HK-2 (cell line): ENCODE results near the gene SUSD3.
"Not testable (repeated sequence)": the region's sequence is repeated elsewhere in the genome, so short reads cannot be mapped to it uniquely, and the experiment has no call there.

Experiments used
- DNase-seq: peaks from one replicate; pipeline ENCODE4 v3.0.0-alpha.2; 2018; ENCODE audit not compliant: unreplicated experiment

The SUSD3 gene

DNA sequence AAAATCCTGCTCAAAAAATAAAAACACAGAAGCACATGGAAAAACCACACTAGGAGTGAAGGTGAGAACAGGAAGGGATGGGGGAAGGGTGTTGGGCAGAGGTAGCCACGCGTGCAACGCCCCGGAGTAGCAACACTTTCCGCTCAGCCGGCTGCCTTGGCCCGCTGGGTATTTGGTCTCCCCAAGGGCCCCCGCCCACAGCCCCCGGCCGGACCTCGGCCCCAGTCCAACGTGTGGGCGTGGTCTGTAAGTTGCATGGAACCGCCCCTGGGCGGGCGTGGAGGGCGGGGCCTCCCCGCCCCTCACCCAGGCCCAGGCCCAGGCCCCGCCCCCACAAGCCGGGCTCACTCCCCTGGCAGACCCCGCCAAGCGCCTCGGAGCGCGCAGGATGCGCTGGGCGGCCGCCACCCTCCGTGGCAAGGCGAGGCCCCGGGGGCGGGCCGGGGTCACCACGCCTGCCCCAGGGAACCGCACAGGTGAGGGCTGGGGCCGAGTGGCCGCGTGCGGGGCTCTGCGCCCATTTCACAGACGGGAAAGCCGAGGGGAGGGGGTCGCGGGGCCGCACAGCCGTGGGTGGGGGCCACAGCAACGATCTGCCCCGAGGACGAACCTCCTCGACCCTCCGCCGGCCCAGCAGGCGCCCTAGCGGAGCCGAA is at the start of gene SUSD3:
Gene SUSD3, plus strand, starts transcription at position 347 of the 656 bp plus-strand sequence. Its CDS starts 42 bp downstream, at position 389.
- DNase-seq, result peak; percentile 27

- DNase-seq, result no peak
These were observed 49.0 kb upstream of the SUSD3 start for GRCh38 chr9:93009337-93010015.

GRCh38 chr9:93010056-93010455 is 48.4 kb upstream of the SUSD3 start:
- no peak for DNase-seq

GRCh38 chr9:93010704-93011103 is 47.8 kb upstream of the SUSD3 start:
- no peak for DNase-seq

- DNase-seq, result no peak
These were observed 47.4 kb upstream of the SUSD3 start for GRCh38 chr9:93011114-93011513.

GRCh38 chr9:93012963-93013855 is 45.3 kb upstream of the SUSD3 start:
- DNase-seq, result no peak

GRCh38 chr9:93013856-93014582 is 44.5 kb upstream of the SUSD3 start:
- DNase-seq, result no peak

DNA sequence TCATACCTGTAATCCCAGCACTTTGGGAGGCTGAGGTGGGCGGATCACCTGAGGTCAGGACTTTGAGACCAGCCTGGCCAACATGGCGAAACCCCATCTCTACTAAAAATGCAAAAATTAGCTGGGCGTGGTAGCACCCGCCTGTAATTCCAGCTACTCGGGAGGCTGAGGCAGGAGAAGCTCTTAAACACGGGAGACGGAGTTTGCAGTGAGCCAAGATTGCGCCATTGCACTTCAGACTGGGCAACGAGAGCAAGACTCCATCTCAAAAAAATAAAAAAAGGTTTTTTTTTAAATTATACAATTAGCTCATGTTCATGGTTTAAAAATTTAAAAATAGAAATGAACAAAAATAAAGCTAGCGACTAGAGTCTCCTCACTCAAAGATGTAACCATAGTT is 43.3 kb upstream of the SUSD3 start:
- DNase-seq, result not testable (repeated sequence)

GRCh38 chr9:93017621-93018020 is 40.9 kb upstream of the SUSD3 start:
- DNase-seq, result no peak

- no peak for DNase-seq
These were observed 38.4 kb upstream of the SUSD3 start for GRCh38 chr9:93020151-93020550.

DNA sequence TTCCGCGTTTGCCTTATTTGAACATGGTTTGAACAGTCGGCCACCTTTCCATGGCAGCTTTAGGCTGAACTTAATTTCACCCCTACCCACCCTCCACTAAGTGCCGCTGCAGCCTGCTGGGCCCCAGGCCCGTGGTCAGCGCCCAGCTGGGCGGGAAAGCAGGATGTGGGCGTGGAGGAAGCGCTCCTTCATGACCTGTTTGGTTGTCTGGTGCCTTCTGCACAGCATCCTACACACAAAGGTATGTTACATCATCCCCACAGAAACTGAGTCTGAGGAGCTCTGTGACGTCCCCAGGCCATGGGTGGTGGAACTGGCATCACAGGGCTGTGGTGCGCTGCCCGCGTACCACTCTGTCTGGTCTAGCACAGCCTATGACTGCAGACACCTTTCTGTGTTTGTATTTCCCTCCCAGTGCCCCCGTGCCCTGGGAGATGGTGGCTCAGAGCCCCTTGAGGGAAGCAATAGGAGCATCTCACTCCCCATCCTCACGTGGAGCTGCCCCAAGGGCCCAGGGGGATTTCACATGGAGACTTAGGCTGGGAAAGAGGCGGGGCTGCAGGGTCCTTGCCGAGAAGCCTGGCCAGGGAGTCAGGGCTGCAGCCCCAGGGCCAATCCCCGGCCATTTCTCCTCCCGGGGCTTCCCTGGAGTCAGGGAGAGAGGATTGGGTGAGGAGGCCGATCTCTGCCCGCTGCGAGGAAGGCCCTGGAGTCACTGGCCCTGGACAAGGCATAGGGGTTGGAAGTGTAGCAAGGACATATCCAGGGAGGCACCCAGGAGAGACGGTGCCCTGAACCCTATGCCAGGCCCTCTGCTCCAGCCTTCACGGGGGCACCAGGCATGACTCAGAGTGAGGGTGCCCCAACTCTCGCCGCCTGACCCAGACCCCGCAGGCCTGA is 37.5 kb upstream of the SUSD3 start:
- no peak for DNase-seq

DNA sequence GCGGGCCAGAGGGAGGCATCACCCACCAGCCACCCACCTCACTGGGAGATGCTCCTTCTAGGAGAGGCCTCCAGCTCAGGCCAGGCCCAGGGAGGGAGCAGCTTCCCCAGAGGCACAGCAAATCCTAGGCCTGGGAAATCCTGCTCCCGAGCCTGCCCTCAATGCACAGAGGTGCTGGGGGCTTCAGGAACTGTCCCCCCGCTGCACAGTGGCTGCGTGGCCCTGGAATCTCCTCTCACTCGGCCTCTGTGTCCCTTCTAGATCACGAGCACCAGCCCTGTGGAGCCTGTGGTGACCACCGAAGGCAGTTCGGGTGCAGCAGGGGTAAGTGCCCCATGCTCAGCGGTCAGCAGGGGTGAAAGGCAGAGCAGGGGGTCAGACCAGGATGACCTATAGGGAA is 36.4 kb upstream of the SUSD3 start:
- no peak for DNase-seq

DNA sequence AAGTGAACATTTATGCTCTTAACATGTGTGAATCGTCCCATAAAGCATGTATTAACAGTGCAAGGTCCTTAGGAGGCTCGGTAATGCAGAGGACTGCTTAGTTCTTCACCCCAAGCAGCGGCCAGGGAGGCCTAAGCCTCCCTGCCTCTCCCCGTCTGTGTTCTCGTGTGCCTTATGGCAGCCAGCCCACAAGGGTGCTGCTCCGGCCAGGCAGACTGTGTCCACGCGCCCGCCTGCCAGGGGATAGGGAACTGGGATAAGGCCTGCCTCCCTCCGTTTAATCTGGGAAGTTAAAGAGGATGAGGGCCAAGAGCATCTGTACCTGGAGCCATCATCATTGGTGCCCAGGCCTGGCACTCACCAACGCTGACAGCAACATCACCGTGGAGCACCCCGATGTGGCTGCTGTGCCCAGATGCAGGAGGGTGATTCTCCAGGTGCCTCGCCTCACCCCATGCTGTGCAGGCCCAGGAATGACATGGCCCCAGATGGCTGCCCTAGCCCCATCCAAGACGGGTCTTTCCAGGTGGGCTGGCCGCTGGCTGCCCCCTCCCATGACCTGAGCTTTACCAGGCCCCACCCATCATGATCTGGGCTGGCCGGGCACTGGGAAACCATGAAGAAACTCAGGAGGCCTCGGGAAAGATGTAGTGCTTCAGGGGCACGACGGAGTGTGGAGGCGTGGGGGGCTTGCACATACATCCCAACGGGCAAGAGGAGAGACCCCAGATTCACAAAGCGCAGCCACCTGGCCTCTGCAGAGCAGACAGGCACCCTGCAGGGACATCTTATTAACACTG is 35.6 kb upstream of the SUSD3 start:
- no peak for DNase-seq

DNA sequence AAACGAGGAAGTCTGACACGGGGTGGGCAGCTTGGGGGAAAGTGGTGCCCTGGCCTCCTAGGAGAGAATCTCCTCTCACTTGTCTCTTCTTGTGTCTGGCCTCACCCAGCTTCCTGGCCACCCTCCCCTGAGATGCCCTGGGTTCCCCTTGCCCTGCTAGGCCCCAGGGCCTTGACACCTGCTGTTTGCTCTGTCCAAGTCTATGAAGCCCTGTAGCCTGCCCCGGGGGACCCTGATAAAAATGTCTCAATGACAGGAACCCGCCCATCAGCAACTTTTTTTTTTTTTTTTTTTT is 35.0 kb upstream of the SUSD3 start:
- no peak for DNase-seq

DNA sequence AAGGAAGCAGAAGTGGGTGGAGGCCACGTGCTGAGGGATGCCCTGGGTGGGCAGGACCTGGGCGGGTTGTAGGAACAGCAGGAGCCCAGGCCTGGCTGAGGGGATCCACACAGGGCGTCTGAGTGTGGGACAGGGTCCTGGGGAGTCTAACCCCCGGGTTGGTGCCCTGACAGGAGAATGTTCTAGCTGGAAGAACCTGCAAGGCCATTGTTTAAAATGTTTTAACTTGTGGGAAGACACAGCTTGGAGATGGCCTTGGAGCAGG is 33.9 kb upstream of the SUSD3 start:
- no peak for DNase-seq

- no peak for DNase-seq
These were observed 33.4 kb upstream of the SUSD3 start for GRCh38 chr9:93024986-93025630.

GRCh38 chr9:93025736-93026135 is 32.8 kb upstream of the SUSD3 start:
- DNase-seq, result no peak

DNA sequence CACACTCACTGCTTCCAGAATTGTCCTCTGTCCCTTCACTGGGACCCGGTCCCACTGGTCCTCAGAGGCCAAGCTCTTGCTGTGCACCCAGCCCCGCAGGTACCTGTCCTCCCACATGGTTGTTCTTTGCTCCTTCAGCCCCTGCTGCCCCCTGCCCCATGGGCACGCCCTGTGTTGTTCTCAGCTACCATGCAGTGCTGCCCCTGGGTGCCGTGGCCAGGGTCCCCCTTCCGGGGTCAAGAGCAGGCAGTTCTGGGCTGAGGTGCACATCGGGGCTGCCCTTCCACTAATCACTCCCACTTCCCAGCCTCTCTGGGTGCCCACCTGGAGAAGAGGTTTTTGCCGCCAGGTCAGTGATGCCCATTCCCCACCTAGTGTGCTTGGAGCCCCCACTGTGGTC is 31.9 kb upstream of the SUSD3 start:
- no peak for DNase-seq

GRCh38 chr9:93027750-93028149 is 30.8 kb upstream of the SUSD3 start:
- no peak for DNase-seq

GRCh38 chr9:93028448-93029006 is 30.0 kb upstream of the SUSD3 start:
- DNase-seq, result no peak
